ENCODE results near the gene RNF180. TPM values are rescaled to one million over a fixed set of nuclear protein-coding genes. Genes with fewer than 3 reads are reported as not detected.
"Not testable (repeated sequence)": the region's sequence is repeated elsewhere in the genome, so short reads cannot be mapped to it uniquely, and the experiment has no call there.

Gene RNF180
- total RNA-seq, 1 donor from 2014 or later = 7.8 TPM

DNA sequence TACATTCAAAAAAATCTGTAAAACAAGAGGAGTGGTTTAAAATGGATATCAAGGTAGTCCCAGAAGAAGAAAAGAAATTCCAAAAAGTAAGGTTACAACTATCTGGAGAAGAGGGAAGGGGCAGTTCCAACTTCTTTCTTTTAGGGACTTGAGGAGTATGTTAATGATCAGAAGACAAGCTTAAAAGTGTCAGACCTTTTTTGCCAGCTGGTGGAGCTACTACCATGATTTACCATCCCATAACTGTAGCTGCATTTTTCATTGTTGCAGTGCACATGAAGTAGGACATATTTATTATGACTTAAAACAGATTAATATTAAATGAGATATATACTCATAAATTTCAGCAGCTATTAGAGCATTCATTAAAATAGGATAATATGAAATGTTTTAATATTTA lies 181.7 kb downstream of the RNF180 start:
- TF ChIP-seq, protein P1, sequence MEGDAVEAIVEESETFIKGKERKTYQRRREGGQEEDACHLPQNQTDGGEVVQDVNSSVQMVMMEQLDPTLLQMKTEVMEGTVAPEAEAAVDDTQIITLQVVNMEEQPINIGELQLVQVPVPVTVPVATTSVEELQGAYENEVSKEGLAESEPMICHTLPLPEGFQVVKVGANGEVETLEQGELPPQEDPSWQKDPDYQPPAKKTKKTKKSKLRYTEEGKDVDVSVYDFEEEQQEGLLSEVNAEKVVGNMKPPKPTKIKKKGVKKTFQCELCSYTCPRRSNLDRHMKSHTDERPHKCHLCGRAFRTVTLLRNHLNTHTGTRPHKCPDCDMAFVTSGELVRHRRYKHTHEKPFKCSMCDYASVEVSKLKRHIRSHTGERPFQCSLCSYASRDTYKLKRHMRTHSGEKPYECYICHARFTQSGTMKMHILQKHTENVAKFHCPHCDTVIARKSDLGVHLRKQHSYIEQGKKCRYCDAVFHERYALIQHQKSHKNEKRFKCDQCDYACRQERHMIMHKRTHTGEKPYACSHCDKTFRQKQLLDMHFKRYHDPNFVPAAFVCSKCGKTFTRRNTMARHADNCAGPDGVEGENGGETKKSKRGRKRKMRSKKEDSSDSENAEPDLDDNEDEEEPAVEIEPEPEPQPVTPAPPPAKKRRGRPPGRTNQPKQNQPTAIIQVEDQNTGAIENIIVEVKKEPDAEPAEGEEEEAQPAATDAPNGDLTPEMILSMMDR (IDR thresholded peaks at IDR 0.05; ENCODE audit: unreplicated experiment) = no peak
- peaks cover 3% of the 10 kb centered on the region for H3K4me1 Mint-ChIP-seq (ENCODE audit: unreplicated experiment)
- H3K27me3 Mint-ChIP-seq (ENCODE audit: unreplicated experiment) = no peaks in the 10 kb centered on the region
- no peak overlapping the region for H3K27ac Mint-ChIP-seq (ENCODE audit: unreplicated experiment)
- no peak for DNase-seq (ENCODE audit: low spot score)
- H3K9me3 Mint-ChIP-seq (ENCODE audit: unreplicated experiment) = peaks cover 4% of the 10 kb centered on the region
- H3K4me3 Mint-ChIP-seq (ENCODE audit: unreplicated experiment) = no peak overlapping the region
- H3K36me3 Mint-ChIP-seq (ENCODE audit: low read depth, unreplicated experiment) = no peaks in the 10 kb centered on the region

DNA sequence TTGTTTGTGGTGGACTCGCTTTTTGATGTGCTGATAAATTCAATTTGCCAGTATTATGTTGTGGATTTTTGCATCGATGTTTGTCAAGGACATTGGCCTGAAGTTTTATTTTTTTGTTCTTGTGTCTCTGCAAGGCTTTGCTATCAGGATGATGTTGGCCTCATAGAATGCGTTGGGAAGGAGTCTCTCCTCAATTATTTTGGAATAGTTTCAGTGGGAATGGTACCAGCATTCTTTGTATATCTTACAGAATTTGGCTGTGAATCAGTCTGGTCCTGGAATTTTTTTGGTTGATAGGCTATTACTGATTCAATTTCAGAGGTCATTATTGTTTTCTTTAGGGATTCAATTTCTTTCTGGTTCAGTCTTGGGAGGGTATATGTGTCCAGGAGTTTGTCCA lies 198.8 kb downstream of the RNF180 start:
- H3K9me3 Mint-ChIP-seq (ENCODE audit: unreplicated experiment) = peaks cover 6% of the 10 kb centered on the region
- TF ChIP-seq, protein P1 (IDR thresholded peaks at IDR 0.05; ENCODE audit: unreplicated experiment) = no peak
- no peaks in the 10 kb centered on the region for H3K27me3 Mint-ChIP-seq (ENCODE audit: unreplicated experiment)
- H3K4me1 Mint-ChIP-seq (ENCODE audit: unreplicated experiment) = no peaks in the 10 kb centered on the region
- H3K4me3 Mint-ChIP-seq (ENCODE audit: unreplicated experiment) = no peak overlapping the region
- no peak for DNase-seq (ENCODE audit: low spot score)
- no peaks in the 10 kb centered on the region for H3K36me3 Mint-ChIP-seq (ENCODE audit: low read depth, unreplicated experiment)
- no peak overlapping the region for H3K27ac Mint-ChIP-seq (ENCODE audit: unreplicated experiment)

DNA sequence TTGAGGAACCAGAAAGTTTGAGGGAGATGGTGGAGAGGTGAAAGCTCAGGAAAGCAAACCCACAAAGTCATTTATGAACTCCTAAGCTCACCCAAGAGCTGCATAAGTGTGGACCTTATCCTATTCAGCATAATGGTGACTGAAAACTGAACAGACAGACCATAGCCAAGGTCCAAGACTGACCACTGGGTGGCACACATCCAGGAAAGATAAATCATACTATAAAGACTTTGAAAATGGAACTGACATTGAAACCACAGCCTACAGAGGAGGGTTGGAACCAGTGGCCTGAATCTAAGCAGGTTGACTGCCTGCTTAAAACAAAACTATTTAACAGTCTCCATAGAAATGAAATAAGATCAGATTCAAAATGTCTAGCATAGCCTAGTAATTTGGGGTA lies 219.1 kb downstream of the RNF180 start:
- no peaks in the 10 kb centered on the region for H3K4me1 Mint-ChIP-seq (ENCODE audit: unreplicated experiment)
- no peaks in the 10 kb centered on the region for H3K9me3 Mint-ChIP-seq (ENCODE audit: unreplicated experiment)
- H3K27ac Mint-ChIP-seq (ENCODE audit: unreplicated experiment) = no peak overlapping the region
- peak; percentile 45 for DNase-seq (ENCODE audit: low spot score)
- no peak overlapping the region for H3K4me3 Mint-ChIP-seq (ENCODE audit: unreplicated experiment)
- no peaks in the 10 kb centered on the region for H3K27me3 Mint-ChIP-seq (ENCODE audit: unreplicated experiment)
- no peaks in the 10 kb centered on the region for H3K36me3 Mint-ChIP-seq (ENCODE audit: low read depth, unreplicated experiment)
- TF ChIP-seq, protein P1 (IDR thresholded peaks at IDR 0.05; ENCODE audit: unreplicated experiment) = peak; percentile 59

DNA sequence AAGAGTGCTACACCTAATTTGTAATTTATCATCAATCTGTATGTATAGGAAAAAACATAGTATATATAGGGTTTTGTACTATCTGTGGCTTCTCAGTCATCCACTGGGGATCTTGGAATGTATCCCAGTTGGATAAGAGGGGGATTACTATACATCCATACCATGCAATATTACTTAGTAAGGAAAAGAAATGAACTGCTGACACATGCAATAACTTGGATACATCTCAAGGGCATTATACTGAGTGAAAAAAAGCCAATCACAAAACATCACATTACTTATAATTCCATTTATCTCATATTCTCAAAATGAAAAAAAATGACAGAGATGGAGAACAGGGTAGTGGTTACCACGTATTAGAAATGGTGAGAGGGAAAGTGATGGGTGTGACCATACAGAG lies 231.9 kb downstream of the RNF180 start:
- no peaks in the 10 kb centered on the region for H3K27me3 Mint-ChIP-seq (ENCODE audit: unreplicated experiment)

DNA sequence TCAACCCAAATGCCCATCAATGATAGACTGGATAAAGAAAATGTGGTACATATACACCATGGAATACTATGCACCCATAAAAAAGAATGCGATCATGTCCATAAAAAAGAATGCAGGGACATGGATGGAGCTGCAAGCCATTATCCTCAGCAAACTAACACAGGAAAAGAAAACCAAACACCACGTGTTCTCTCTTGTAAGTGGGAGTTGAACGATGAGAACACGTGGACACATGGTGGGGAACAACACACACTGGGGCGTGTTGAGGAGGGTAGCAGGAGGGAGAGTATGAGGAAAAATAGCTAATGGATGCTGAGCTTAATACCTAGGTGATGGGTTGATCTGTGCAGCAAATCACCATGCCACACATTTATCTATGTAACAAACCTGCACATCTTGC lies 233.1 kb downstream of the RNF180 start:
- H3K27ac Mint-ChIP-seq (ENCODE audit: unreplicated experiment); H3K36me3 Mint-ChIP-seq (ENCODE audit: low read depth, unreplicated experiment); H3K27me3 Mint-ChIP-seq (ENCODE audit: unreplicated experiment); H3K4me1 Mint-ChIP-seq (ENCODE audit: unreplicated experiment); H3K9me3 Mint-ChIP-seq (ENCODE audit: unreplicated experiment); H3K4me3 Mint-ChIP-seq (ENCODE audit: unreplicated experiment); DNase-seq (ENCODE audit: low spot score): not testable (repeated sequence)

More for the DNA sequence above, 231.9 kb downstream of the RNF180 start:
- DNase-seq (ENCODE audit: low spot score) = no peak
- no peaks in the 10 kb centered on the region for H3K9me3 Mint-ChIP-seq (ENCODE audit: unreplicated experiment)
- no peak overlapping the region for H3K27ac Mint-ChIP-seq (ENCODE audit: unreplicated experiment)
- TF ChIP-seq, protein P1 (IDR thresholded peaks at IDR 0.05; ENCODE audit: unreplicated experiment) = no peak
- H3K36me3 Mint-ChIP-seq (ENCODE audit: low read depth, unreplicated experiment) = no peaks in the 10 kb centered on the region
- no peak overlapping the region for H3K4me3 Mint-ChIP-seq (ENCODE audit: unreplicated experiment)
- H3K4me1 Mint-ChIP-seq (ENCODE audit: unreplicated experiment) = no peaks in the 10 kb centered on the region

DNA sequence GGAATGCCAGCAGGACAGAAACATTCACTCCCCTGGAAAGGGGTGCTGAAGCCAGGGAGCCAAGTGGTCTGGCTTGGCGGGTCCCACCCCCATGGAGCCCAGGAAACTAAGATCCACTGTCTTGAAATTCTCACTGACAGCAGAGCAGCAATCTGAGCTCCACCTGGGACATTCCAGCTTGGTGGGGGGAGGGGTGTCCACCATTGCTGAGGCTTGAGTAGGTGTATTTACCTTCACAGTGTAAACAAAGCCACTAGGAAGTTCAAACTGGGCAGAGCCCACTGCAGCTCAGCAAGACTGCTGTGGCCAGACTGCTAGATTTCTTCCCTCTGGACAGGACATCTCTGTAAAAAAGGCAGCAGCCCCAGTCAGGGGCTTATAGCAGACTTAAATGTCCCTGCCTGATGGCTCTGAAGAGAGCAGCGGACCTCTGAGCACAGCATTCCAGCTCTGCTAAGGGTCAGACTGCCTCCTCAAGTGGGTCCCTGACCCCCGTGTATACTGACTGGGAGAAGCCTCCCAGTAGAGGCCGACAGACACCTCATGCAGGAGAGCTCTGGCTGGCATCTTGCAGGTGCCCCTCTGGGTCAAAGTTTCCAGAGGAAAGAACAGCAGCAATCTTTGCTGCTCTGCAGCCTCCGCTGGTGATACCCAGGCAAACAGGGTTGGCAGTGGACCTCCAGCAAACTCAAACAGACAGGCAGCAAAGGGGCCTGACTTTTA lies 241.6 kb downstream of the RNF180 start:
- not testable (repeated sequence) for H3K9me3 Mint-ChIP-seq (ENCODE audit: unreplicated experiment); H3K4me1 Mint-ChIP-seq (ENCODE audit: unreplicated experiment); DNase-seq (ENCODE audit: low spot score); H3K36me3 Mint-ChIP-seq (ENCODE audit: low read depth, unreplicated experiment); H3K4me3 Mint-ChIP-seq (ENCODE audit: unreplicated experiment); H3K27me3 Mint-ChIP-seq (ENCODE audit: unreplicated experiment); H3K27ac Mint-ChIP-seq (ENCODE audit: unreplicated experiment)

All from endothelial cell (in vitro differentiated cells).